Mesodermal cell (in vitro differentiated cells): ENCODE data around the gene ARHGEF16.

Experiments
- H3K27ac ChIP-seq: 2 replicates; pipeline ENCODE4 v1.7.0; 2013; ENCODE audit warnings: mild to moderate bottlenecking, low read depth, low read length, moderate library complexity; ENCODE audit not compliant: severe bottlenecking
- H3K36me3 ChIP-seq: 2 replicates; pipeline ENCODE4 v1.7.1; 2013; ENCODE audit warnings: mild to moderate bottlenecking, low read length, moderate library complexity; ENCODE audit not compliant: control insufficient read depth, insufficient read depth
- H3K4me1 ChIP-seq: one replicate; pipeline ENCODE4 v1.7.1; 2013; ENCODE audit warnings: mild to moderate bottlenecking, low read length; ENCODE audit not compliant: insufficient read depth, control insufficient read depth, poor library complexity, severe bottlenecking
- H3K4me3 ChIP-seq: 2 replicates; pipeline ENCODE4 v1.7.0; 2013; ENCODE audit warnings: low read length, control low read depth, mild to moderate bottlenecking; ENCODE audit not compliant: insufficient read depth, poor library complexity, severe bottlenecking; ENCODE audit errors: extremely low read depth
- H3K9me3 ChIP-seq: 2 replicates; pipeline ENCODE4 v1.7.1; 2013; ENCODE audit warnings: mild to moderate bottlenecking, low read length, moderate library complexity; ENCODE audit not compliant: control insufficient read depth
- WGBS, 2 experiments: methylation state at CpG; one replicate each; pipeline ENCODE4 v1.1.5; 2013; ENCODE audit warnings: missing lambda C conversion rate in 2 of 2; ENCODE audit not compliant: insufficient coverage in 2 of 2; 5-methylcytosine and 5-hydroxymethylcytosine counted together

Gene ARHGEF16

GRCh38 chr1:3457910-3458883 lies 3.7 kb downstream of the ARHGEF16 start:
- Histone ChIP-seq H3K4me3 (no peak overlapping the region), H3K27ac (peak overlapping the region; percentile 53), H3K9me3 (no peaks in the 10 kb centered on the region), H3K36me3 (no peaks in the 10 kb centered on the region), H3K4me1 (peaks cover 37% of the 10 kb centered on the region)
- 80 to 84% methylated on average over 12 to 13 of the region's 18 CpGs for WGBS, 2 experiments

DNA sequence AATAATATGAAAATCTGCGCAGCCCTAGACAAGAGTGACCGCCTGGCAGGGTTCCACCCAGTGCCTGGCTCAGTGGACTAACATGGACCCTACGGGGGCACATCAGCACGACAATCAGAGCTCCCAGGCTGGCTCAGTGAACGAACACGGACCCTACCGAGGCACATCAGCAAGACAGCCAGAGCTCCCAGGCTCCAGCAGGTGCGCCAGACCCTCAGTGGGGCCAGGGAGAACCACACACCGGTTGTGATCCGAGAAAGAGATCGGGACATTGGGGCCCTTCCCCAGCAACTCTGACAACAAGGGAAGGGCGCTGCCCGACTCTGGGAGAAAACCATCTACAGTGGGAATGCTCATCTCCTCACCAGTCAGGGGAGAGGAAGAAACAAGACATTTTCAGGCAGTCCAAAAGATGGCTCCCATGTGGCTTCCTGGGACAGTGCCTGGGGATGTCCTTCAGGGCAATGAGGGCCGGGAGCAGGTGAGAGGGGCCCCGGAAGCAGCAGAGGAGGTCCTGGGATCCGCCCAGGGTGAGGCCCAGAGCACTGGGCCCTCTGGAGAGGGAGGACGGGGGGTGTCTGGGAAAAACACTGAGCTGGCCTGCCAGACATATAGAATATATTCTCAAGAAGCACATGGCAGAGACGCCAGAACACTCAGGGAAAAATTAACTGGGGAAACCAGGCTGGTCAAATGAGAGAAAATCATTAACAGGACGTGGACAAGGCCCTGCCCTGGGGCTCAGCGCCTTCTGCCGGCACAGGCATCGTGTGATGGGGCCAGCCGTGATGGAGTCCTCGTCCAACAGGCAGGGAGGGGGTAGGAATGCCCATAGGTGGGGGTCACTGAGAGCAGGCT lies 4.8 kb downstream of the ARHGEF16 start:
- Histone ChIP-seq H3K4me1 (peaks cover 37% of the 10 kb centered on the region), H3K9me3 (no peaks in the 10 kb centered on the region), H3K27ac (no peak overlapping the region), H3K4me3 (no peak overlapping the region), H3K36me3 (no peaks in the 10 kb centered on the region)
- 91 to 93% methylated on average over 22 to 23 of the region's 24 CpGs for WGBS, 2 experiments

- peaks cover 37% of the 10 kb centered on the region for H3K4me1 ChIP-seq
- peak overlapping the region; percentile 32 for H3K27ac ChIP-seq
- H3K9me3 ChIP-seq = no peaks in the 10 kb centered on the region
- H3K4me3 ChIP-seq = no peak overlapping the region
- H3K36me3 ChIP-seq = no peaks in the 10 kb centered on the region
- WGBS, 2 experiments = 88 to 89% methylated on average over 22 to 23 of the region's 23 CpGs
Observed at GRCh38 chr1:3459940-3460671, 5.6 kb downstream of the ARHGEF16 start.

GRCh38 chr1:3460672-3461131 lies 6.2 kb downstream of the ARHGEF16 start:
- Histone ChIP-seq H3K4me1 (peaks cover 37% of the 10 kb centered on the region), H3K9me3 (no peaks in the 10 kb centered on the region), H3K27ac (peak overlapping the region; percentile 54), H3K36me3 (no peaks in the 10 kb centered on the region), H3K4me3 (no peak overlapping the region)
- whole genome bisulfite sequencing, 2 experiments = 61 to 72% methylated on average over 10 to 14 of the region's 14 CpGs

- 95 to 97% methylated on average over 30 of the region's 30 CpGs for WGBS, 2 experiments
- Histone ChIP-seq H3K4me1 (peaks cover 37% of the 10 kb centered on the region), H3K9me3 (no peaks in the 10 kb centered on the region), H3K27ac (peak overlapping the region; percentile 54), H3K36me3 (no peaks in the 10 kb centered on the region), H3K4me3 (no peak overlapping the region)
Observed at GRCh38 chr1:3461238-3461933, 6.9 kb downstream of the ARHGEF16 start.

GRCh38 chr1:3461934-3462275 lies 7.4 kb downstream of the ARHGEF16 start:
- Histone ChIP-seq H3K4me3 (no peak overlapping the region), H3K9me3 (no peaks in the 10 kb centered on the region), H3K36me3 (no peaks in the 10 kb centered on the region), H3K4me1 (peaks cover 37% of the 10 kb centered on the region), H3K27ac (no peak overlapping the region)
- 90 to 96% methylated on average over 2 to 6 of the region's 13 CpGs for WGBS, 2 experiments

DNA sequence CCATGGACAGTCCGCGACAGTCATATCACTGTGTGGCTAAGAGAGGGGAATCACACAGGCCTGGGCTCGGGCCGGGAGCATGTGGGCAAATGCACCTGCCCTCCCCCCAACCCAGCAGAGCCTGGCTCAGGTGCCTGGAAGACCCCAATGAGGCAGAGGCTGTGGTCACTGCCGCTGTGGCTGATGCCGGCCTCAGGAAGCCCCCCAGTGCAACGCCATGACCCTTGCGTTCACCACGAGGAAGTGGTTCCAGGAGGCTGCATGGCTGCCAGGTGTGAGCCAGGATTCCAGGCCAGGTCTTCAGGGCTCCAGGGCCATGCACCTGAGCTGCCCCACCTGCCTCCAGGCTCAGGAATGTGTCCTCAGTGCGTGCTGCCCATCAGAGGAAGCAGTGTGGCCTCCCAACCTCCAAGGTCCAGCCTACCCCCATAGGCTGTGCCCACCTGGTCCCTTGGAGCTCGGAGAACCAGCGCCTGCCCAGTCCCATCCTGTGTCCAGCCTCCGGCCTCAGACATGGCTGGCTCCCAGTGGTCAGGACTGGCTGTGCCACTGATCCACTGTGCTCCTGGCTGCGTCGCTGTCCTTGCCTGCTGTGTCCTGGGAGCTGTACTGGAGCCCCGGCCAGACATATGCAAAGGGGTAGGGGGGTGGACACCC lies 8.0 kb downstream of the ARHGEF16 start:
- H3K4me3 ChIP-seq = no peak overlapping the region
- WGBS, 2 experiments = 94 to 95% methylated on average over 8 to 16 of the region's 16 CpGs
- H3K4me1 ChIP-seq = peaks cover 31% of the 10 kb centered on the region
- no peaks in the 10 kb centered on the region for H3K36me3 ChIP-seq
- no peaks in the 10 kb centered on the region for H3K9me3 ChIP-seq
- no peak overlapping the region for H3K27ac ChIP-seq

GRCh38 chr1:3463013-3463385 lies 8.5 kb downstream of the ARHGEF16 start:
- Histone ChIP-seq H3K36me3 (no peaks in the 10 kb centered on the region), H3K9me3 (no peaks in the 10 kb centered on the region), H3K4me3 (no peak overlapping the region), H3K4me1 (peaks cover 27% of the 10 kb centered on the region), H3K27ac (no peak overlapping the region)
- 93 to 96% methylated on average over 13 to 22 of the region's 22 CpGs for WGBS, 2 experiments

DNA sequence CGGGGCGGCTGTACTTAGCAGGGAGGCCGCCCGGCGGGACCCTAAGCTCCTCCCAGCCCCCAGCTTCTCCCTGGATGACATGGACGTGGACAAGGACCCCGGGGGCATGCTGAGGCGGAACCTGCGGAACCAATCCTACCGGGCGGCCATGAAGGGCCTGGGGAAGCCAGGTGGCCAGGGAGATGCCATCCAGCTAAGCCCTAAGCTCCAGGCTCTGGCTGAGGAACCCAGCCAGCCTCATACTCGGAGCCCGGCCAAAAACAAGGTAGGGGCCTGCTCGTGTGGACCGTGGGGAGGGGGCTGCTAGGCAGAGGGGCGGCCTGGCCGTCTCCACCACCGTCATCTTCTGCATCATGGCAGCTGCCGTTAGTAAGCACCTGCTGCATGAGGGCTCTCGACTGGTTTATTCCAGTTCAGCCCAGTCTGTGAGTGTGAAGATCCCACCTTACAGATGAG lies 9.0 kb downstream of the ARHGEF16 start:
- Histone ChIP-seq H3K4me3 (no peak overlapping the region), H3K36me3 (no peaks in the 10 kb centered on the region), H3K4me1 (peaks cover 23% of the 10 kb centered on the region), H3K9me3 (no peaks in the 10 kb centered on the region), H3K27ac (no peak overlapping the region)
- WGBS, 2 experiments = 91 to 96% methylated on average over 14 to 16 of the region's 20 CpGs
